ENCODE results near the gene FBXO4.

FBXO4 gene

DNA sequence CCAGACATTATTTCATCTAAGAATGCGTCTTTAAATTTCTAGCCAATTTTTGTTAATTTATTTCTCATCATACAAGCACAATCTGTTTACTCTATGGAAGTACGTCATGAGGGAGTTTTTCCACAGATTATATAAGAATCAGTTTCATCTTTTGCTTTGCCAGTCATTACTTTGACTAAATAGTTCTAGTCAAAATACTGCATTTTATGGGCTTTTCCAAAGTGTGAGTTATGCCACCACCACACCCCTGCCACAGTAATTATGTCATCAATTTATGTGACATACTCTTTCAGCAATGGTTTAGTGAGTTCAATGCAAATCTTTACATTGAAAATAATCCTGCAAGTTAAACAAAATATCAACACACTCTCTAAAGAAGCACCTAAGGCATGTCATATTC, 18.9 kb upstream of the FBXO4 start:
- ChIA-PET CTCF (no interaction called here), POLR2A (no interaction called here)
- Histone ChIP-seq H3K36me3 (ENCODE audit: control insufficient read depth in 2 of 2, insufficient read depth in 1 of 2, low read length in 2 of 2) (peaks cover 39 to 49% of the 10 kb centered on the region in 2 experiments), H3K9me3 (ENCODE audit: control insufficient read depth, insufficient read depth, low read depth, low read length) (no peaks in the 10 kb centered on the region), H3K4me1 (ENCODE audit: control insufficient read depth, insufficient read depth, low read length) (peaks cover 4% of the 10 kb centered on the region), H3K4me3 (ENCODE audit: low read depth, low read length) (no peak overlapping the region), H3K27ac (ENCODE audit: extremely low read depth, low read depth, low read length) (no peak overlapping the region)
- TF ChIP-seq ZNF114 (tag by site-specific recombination; IDR thresholded peaks at IDR 0.05) (no peak), ZNF707 (tag by site-specific recombination; IDR thresholded peaks at IDR 0.05) (no peak), ZNF544 (tag by site-specific recombination; IDR thresholded peaks at IDR 0.05) (no peak), ZNF558 (tag by site-specific recombination; IDR thresholded peaks at IDR 0.05) (no peak), OVOL3 (tag by site-specific recombination; IDR thresholded peaks at IDR 0.05) (no peak), ZNF792 (tag by site-specific recombination; IDR thresholded peaks at IDR 0.05) (no peak), ZNF664 (tag by site-specific recombination; IDR thresholded peaks at IDR 0.05) (no peak), KLF1 (tag by site-specific recombination; IDR thresholded peaks at IDR 0.05) (no peak), MYNN (tag by site-specific recombination; IDR thresholded peaks at IDR 0.05; ENCODE audit: borderline replicate concordance) (no peak), ZNF621 (tag by site-specific recombination; IDR thresholded peaks at IDR 0.05) (no peak), ZFP37 (tag by site-specific recombination; IDR thresholded peaks at IDR 0.05) (no peak), ZNF670 (tag by site-specific recombination; IDR thresholded peaks at IDR 0.05; ENCODE audit: low read depth) (no peak)
- TF ChIP-seq, protein P1, sequence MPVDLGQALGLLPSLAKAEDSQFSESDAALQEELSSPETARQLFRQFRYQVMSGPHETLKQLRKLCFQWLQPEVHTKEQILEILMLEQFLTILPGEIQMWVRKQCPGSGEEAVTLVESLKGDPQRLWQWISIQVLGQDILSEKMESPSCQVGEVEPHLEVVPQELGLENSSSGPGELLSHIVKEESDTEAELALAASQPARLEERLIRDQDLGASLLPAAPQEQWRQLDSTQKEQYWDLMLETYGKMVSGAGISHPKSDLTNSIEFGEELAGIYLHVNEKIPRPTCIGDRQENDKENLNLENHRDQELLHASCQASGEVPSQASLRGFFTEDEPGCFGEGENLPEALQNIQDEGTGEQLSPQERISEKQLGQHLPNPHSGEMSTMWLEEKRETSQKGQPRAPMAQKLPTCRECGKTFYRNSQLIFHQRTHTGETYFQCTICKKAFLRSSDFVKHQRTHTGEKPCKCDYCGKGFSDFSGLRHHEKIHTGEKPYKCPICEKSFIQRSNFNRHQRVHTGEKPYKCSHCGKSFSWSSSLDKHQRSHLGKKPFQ (tag by site-specific recombination; IDR thresholded peaks at IDR 0.05) = no peak
- TF ChIP-seq, protein P2, sequence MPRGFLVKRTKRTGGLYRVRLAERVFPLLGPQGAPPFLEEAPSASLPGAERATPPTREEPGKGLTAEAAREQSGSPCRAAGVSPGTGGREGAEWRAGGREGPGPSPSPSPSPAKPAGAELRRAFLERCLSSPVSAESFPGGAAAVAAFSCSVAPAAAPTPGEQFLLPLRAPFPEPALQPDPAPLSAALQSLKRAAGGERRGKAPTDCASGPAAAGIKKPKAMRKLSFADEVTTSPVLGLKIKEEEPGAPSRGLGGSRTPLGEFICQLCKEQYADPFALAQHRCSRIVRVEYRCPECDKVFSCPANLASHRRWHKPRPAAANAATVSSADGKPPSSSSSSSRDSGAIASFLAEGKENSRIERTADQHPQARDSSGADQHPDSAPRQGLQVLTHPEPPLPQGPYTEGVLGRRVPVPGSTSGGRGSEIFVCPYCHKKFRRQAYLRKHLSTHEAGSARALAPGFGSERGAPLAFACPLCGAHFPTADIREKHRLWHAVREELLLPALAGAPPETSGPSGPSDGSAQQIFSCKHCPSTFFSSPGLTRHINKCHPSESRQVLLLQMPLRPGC (tag by site-specific recombination; IDR thresholded peaks at IDR 0.05) = no peak
- TF ChIP-seq, protein P3, sequence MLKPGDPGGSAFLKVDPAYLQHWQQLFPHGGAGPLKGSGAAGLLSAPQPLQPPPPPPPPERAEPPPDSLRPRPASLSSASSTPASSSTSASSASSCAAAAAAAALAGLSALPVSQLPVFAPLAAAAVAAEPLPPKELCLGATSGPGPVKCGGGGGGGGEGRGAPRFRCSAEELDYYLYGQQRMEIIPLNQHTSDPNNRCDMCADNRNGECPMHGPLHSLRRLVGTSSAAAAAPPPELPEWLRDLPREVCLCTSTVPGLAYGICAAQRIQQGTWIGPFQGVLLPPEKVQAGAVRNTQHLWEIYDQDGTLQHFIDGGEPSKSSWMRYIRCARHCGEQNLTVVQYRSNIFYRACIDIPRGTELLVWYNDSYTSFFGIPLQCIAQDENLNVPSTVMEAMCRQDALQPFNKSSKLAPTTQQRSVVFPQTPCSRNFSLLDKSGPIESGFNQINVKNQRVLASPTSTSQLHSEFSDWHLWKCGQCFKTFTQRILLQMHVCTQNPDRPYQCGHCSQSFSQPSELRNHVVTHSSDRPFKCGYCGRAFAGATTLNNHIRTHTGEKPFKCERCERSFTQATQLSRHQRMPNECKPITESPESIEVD (tag by site-specific recombination; IDR thresholded peaks at IDR 0.05) = no peak
- TF ChIP-seq, protein P4, sequence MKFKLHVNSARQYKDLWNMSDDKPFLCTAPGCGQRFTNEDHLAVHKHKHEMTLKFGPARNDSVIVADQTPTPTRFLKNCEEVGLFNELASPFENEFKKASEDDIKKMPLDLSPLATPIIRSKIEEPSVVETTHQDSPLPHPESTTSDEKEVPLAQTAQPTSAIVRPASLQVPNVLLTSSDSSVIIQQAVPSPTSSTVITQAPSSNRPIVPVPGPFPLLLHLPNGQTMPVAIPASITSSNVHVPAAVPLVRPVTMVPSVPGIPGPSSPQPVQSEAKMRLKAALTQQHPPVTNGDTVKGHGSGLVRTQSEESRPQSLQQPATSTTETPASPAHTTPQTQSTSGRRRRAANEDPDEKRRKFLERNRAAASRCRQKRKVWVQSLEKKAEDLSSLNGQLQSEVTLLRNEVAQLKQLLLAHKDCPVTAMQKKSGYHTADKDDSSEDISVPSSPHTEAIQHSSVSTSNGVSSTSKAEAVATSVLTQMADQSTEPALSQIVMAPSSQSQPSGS (tag by site-specific recombination; IDR thresholded peaks at IDR 0.05; ENCODE audit: low read depth) = no peak
- TF ChIP-seq, protein P5, sequence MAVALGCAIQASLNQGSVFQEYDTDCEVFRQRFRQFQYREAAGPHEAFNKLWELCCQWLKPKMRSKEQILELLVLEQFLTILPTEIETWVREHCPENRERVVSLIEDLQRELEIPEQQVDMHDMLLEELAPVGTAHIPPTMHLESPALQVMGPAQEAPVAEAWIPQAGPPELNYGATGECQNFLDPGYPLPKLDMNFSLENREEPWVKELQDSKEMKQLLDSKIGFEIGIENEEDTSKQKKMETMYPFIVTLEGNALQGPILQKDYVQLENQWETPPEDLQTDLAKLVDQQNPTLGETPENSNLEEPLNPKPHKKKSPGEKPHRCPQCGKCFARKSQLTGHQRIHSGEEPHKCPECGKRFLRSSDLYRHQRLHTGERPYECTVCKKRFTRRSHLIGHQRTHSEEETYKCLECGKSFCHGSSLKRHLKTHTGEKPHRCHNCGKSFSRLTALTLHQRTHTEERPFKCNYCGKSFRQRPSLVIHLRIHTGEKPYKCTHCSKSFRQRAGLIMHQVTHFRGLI (tag by site-specific recombination; IDR thresholded peaks at IDR 0.05) = no peak
- TF ChIP-seq, protein P6, sequence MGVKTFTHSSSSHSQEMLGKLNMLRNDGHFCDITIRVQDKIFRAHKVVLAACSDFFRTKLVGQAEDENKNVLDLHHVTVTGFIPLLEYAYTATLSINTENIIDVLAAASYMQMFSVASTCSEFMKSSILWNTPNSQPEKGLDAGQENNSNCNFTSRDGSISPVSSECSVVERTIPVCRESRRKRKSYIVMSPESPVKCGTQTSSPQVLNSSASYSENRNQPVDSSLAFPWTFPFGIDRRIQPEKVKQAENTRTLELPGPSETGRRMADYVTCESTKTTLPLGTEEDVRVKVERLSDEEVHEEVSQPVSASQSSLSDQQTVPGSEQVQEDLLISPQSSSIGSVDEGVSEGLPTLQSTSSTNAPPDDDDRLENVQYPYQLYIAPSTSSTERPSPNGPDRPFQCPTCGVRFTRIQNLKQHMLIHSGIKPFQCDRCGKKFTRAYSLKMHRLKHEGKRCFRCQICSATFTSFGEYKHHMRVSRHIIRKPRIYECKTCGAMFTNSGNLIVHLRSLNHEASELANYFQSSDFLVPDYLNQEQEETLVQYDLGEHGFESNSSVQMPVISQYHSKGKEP (tag by site-specific recombination; IDR thresholded peaks at IDR 0.05) = no peak

Measured in HEK293 (cell line).